GM12891 (cell line): ENCODE results near the gene BAIAP3.

ENCODE experiments used
- PAX5 ChIP-seq: IDR thresholded peaks from 2 replicates; pipeline ENCODE4 v1.6.1; 2011; ENCODE audit warnings: low read length, moderate library complexity, mild to moderate bottlenecking; ENCODE audit not compliant: insufficient read depth, severe bottlenecking
- POLR2A ChIP-seq: IDR thresholded peaks from 2 replicates; pipeline ENCODE4 v1.6.1; 2011; ENCODE audit warnings: low read depth, low read length, control low read depth
- POLR2AphosphoS5 ChIP-seq: IDR thresholded peaks from 2 replicates; pipeline ENCODE4 v1.6.1; 2011; ENCODE audit warnings: low read depth, low read length, control low read depth
- POU2F2 ChIP-seq: IDR thresholded peaks from 2 replicates; pipeline ENCODE4 v1.6.1; 2011; ENCODE audit warnings: low read depth, mild to moderate bottlenecking, control low read depth, low read length, moderate library complexity
- SPI1 ChIP-seq: IDR thresholded peaks from 2 replicates; pipeline ENCODE4 v1.6.1; 2011; ENCODE audit warnings: low read depth, low read length, control low read depth
- TAF1 ChIP-seq: IDR thresholded peaks from 2 replicates; pipeline ENCODE4 v1.6.1; 2011; ENCODE audit warnings: low read depth, low read length, control low read depth

GRCh38 chr16:1366060-1366711 lies 32.7 kb downstream of the BAIAP3 start:
- no peak for TF ChIP-seq POLR2A
- no peak for TF ChIP-seq POLR2AphosphoS5
- TF ChIP-seq TAF1, result no peak
- no peak for TF ChIP-seq SPI1
- no peak for TF ChIP-seq POU2F2
- no peak for TF ChIP-seq PAX5
